MG63 (cell line): ENCODE measurements around the gene CD44. TPM values are rescaled to one million over a fixed set of nuclear protein-coding genes. Genes with fewer than 3 reads are reported as not detected.

ENCODE experiments used
- DNase-seq: peaks from one replicate; pipeline ENCODE4 v3.0.0-alpha.2; 2020
- H3K27me3 ChIP-seq: fragments of 250-450 bp; sonication (Bioruptor Pico); 2 replicates; pipeline ENCODE4 v1.5.1; 2020; ENCODE audit warnings: mild to moderate bottlenecking, moderate library complexity
- H3K36me3 ChIP-seq: fragments of 250-450 bp; sonication (Bioruptor Pico); 2 replicates; pipeline ENCODE4 v1.5.1; 2020; ENCODE audit warnings: mild to moderate bottlenecking, moderate library complexity
- H3K4me3 ChIP-seq: fragments of 250-450 bp; sonication (Bioruptor Pico); 2 replicates; pipeline ENCODE4 v1.5.1; 2020; ENCODE audit warnings: mild to moderate bottlenecking, moderate library complexity
- H3K9me3 ChIP-seq: fragments of 250-450 bp; sonication (Bioruptor Pico); 2 replicates; pipeline ENCODE4 v1.5.1; 2020; ENCODE audit warnings: mild to moderate bottlenecking, moderate library complexity
- total RNA-seq: library from RNA; depleted of rRNA; stranded (reverse); fragments of >200 nt; shearing (Covaris generic); gene quantifications from 2 replicates; pipeline ENCODE4 v1.2.3, GENCODE V29; 2014; ENCODE audit warnings: low replicate concordance

Gene CD44
- total RNA-seq, 1 experiment from 2014 or later = 1,423 TPM

DNA sequence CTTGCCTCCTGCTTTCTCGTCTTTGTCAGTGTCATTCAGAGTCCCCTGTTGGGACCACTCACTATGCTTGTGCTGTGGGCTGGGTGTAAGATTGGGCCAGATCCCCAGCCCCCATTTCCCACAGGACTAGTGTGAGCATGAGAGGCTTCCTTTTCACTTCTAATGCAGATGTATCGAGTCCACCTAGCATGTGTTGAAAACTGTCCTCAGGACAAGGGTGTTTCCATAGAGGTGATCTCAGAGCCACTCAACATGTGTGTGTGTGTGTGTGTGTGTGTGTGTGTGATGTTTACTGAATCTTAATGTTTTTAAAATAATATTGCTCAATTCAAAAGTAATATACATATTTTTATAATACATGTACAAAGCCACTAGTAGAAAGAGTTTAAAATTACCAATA lies 11.4 kb upstream of the CD44 start:
- H3K27me3 ChIP-seq = no peaks in the 10 kb centered on the region
- no peak for DNase-seq
- no peaks in the 10 kb centered on the region for H3K36me3 ChIP-seq
- no peaks in the 10 kb centered on the region for H3K9me3 ChIP-seq
- H3K4me3 ChIP-seq = no peak overlapping the region

GRCh38 chr11:35131094-35131493 lies 7.9 kb upstream of the CD44 start:
- DNase-seq = no peak
- Histone ChIP-seq H3K36me3 (no peaks in the 10 kb centered on the region), H3K27me3 (no peaks in the 10 kb centered on the region), H3K4me3 (no peak overlapping the region), H3K9me3 (no peaks in the 10 kb centered on the region)

- DNase-seq = peak; percentile 74
- Histone ChIP-seq H3K36me3 (no peaks in the 10 kb centered on the region), H3K4me3 (no peak overlapping the region), H3K9me3 (no peaks in the 10 kb centered on the region), H3K27me3 (no peaks in the 10 kb centered on the region)
Observed at GRCh38 chr11:35131886-35132285, 7.1 kb upstream of the CD44 start.

DNA sequence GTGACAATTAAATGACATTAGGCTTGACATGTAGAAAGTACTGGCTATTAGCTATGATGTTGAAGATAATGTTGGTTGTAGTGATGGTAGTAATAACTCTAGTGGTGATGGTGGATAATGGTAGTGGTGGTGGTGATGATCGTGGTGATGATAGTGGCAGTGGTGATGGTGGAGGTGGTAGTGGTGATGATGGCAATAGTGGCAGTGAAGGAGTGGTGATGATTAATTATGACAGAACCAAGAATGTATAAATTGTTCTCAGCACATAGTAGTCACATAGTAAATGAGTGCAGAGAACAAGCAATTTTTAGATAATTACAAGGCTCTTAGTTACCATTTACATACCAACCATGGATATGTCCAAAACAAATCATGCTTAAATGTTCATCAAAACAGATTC lies 5.3 kb upstream of the CD44 start:
- Histone ChIP-seq H3K27me3 (no peaks in the 10 kb centered on the region), H3K9me3 (no peaks in the 10 kb centered on the region), H3K4me3 (no peak overlapping the region), H3K36me3 (no peaks in the 10 kb centered on the region)
- no peak for DNase-seq

GRCh38 chr11:35134403-35135148 lies 4.4 kb upstream of the CD44 start:
- H3K36me3 ChIP-seq = peaks cover 6% of the 10 kb centered on the region
- no peaks in the 10 kb centered on the region for H3K27me3 ChIP-seq
- no peaks in the 10 kb centered on the region for H3K9me3 ChIP-seq
- DNase-seq = no peak
- no peak overlapping the region for H3K4me3 ChIP-seq

DNA sequence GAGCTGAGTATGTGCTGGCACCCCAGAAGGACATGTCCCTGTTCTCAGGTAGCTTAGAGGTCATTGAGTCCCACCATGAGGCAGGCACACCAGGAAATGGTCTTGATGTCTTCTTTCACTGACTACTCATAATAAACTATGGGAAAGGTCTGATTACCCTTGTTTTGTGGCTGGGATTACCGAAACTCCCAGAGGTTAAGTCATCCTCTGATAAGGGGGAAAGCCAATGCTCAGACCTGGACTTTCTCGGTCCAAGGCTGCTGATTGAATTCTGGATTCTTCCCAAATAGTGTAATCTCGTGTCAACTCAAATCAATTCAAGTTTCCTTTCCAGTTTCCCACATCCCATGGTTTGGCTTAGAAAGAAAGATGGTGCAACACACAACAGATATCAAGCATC lies 3.7 kb upstream of the CD44 start:
- Histone ChIP-seq H3K4me3 (no peak overlapping the region), H3K27me3 (no peaks in the 10 kb centered on the region), H3K36me3 (peaks cover 12% of the 10 kb centered on the region), H3K9me3 (no peaks in the 10 kb centered on the region)
- DNase-seq = no peak

GRCh38 chr11:35136311-35136710 lies 2.7 kb upstream of the CD44 start:
- no peaks in the 10 kb centered on the region for H3K9me3 ChIP-seq
- H3K4me3 ChIP-seq = no peak overlapping the region
- no peak for DNase-seq
- no peaks in the 10 kb centered on the region for H3K27me3 ChIP-seq
- peaks cover 23% of the 10 kb centered on the region for H3K36me3 ChIP-seq

- no peak for DNase-seq
- H3K36me3 ChIP-seq = peaks cover 40% of the 10 kb centered on the region
- peak overlapping the region; percentile 97 for H3K4me3 ChIP-seq
- H3K27me3 ChIP-seq = no peaks in the 10 kb centered on the region
- H3K9me3 ChIP-seq = no peaks in the 10 kb centered on the region
Observed at GRCh38 chr11:35138058-35138457, 913 bp upstream of the CD44 start.

DNA sequence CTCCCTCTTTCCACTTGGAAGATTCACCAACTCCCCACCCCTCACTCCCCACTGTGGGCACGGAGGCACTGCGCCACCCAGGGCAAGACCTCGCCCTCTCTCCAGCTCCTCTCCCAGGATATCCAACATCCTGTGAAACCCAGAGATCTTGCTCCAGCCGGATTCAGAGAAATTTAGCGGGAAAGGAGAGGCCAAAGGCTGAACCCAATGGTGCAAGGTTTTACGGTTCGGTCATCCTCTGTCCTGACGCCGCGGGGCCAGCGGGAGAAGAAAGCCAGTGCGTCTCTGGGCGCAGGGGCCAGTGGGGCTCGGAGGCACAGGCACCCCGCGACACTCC lies 397 bp upstream of the CD44 start:
- Histone ChIP-seq H3K9me3 (no peaks in the 10 kb centered on the region), H3K36me3 (peaks cover 46% of the 10 kb centered on the region), H3K27me3 (no peaks in the 10 kb centered on the region), H3K4me3 (peak overlapping the region; percentile 97)
- no peak for DNase-seq

DNA sequence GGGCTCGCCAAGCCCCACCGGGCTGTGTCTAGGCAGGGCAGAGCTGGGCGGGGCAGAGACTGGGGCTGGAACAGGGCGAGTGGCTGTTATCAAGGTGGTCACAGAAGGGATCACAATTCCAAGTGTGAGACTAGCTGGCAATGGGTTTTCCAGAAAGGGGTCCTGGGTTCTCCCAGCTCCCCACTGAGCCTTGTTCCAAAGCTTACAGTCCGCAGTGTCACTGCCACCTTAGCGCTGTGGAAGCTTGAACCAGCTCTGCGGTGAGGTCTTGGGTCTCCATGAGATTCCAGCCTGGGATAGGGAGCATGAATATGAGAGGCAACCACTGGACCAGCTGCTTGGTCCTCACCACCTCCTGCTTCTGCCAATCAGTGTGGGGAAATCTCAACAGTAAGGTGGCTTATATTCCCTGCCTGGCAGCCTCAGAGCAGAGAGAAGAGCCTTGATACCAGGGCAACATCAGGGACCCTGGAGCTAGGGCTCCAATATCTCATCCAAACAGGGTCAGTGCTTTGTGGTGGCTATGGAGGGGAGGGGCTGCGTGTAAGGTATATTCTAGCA lies 831 bp downstream of the CD44 start:
- Histone ChIP-seq H3K27me3 (no peaks in the 10 kb centered on the region), H3K9me3 (no peaks in the 10 kb centered on the region), H3K36me3 (peaks cover 58% of the 10 kb centered on the region), H3K4me3 (peak overlapping the region; percentile 97)
- DNase-seq = peak; percentile 28

DNA sequence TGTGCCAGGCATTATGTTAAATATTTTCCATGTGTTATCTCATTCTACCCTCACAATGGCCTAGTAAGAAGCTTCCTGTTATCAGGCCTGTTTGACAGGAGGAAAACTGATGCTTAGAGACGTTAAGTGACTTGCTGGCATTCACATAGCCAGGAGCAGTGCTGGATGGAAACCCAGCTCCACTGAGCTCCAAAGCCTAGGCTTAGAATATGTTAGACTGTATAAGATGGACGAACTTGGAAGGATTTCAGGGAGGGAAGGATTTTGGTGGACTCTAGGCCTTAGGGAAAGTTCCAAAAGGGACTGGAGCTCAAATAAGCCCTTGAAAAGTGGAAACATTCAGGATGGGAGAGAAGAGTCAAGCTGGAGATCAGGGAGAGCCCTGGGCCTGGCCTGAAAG lies 2.1 kb downstream of the CD44 start:
- H3K27me3 ChIP-seq = no peaks in the 10 kb centered on the region
- H3K9me3 ChIP-seq = no peaks in the 10 kb centered on the region
- no peak for DNase-seq
- peak overlapping the region; percentile 97 for H3K4me3 ChIP-seq
- peaks cover 69% of the 10 kb centered on the region for H3K36me3 ChIP-seq

DNA sequence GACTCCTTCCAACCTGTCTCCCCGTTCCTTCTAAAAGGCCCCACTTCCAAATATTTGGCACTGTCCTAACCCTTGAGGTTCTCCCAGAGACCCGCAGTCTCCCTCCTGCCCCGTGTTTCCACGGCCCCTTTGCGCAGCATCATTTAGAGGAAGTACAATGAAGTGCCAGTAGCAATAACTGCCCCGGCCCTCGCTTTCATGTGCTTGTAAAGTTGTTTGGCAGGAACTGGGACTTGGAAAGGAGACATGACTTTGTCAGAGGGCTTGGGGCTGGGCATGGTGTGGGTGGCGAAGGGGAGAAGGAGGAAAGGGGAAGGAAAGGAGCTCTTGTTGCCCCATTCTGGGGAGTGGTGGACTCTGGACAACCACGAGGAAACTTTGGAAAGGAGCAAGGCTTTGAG lies 2.6 kb downstream of the CD44 start:
- Histone ChIP-seq H3K36me3 (peaks cover 74% of the 10 kb centered on the region), H3K27me3 (no peaks in the 10 kb centered on the region), H3K4me3 (peak overlapping the region; percentile 97), H3K9me3 (no peaks in the 10 kb centered on the region)
- DNase-seq = peak; percentile 55

DNA sequence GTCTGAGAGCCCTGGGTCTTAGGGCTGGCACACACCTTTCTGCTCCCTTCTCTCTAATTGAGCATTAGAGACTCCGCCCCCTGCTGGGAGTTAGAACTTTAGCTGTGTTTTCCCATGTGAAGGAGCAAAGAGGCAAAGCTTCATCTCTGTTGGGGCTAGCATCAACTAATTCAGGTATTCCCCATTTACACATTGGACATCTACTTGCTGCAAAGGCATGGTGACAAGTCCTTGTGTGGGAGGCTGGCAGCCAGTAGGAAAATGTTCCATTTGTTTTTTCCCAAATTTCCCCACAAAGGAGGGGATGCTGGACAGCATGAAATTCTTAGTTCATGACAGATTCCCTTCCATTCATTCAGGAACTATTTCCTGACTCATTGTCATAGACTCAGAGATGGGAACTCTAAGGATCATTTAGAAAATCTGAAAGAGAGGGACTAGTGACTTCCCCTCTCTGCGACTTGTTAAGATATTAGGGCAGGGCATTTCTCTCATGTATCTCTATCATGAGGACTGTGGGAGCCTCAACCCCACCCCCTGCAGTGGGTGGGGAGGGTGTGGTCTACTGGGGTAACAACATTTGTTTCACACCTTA lies 3.6 kb downstream of the CD44 start:
- H3K27me3 ChIP-seq = no peaks in the 10 kb centered on the region
- H3K36me3 ChIP-seq = peaks cover 84% of the 10 kb centered on the region

GRCh38 chr11:35143297-35144135 lies 4.5 kb downstream of the CD44 start:
- Histone ChIP-seq H3K9me3 (no peaks in the 10 kb centered on the region), H3K36me3 (peaks cover 94% of the 10 kb centered on the region), H3K27me3 (no peaks in the 10 kb centered on the region), H3K4me3 (peak overlapping the region; percentile 97)
- no peak for DNase-seq

More for the DNA sequence above, 3.6 kb downstream of the CD44 start:
- Histone ChIP-seq H3K9me3 (no peaks in the 10 kb centered on the region), H3K4me3 (peak overlapping the region; percentile 97)
- DNase-seq = peak; percentile 50

- H3K36me3 ChIP-seq = peaks cover 99% of the 10 kb centered on the region
- peak overlapping the region; percentile 97 for H3K4me3 ChIP-seq
- no peaks in the 10 kb centered on the region for H3K9me3 ChIP-seq
- peak; percentile 80 for DNase-seq
- H3K27me3 ChIP-seq = no peaks in the 10 kb centered on the region
Observed at GRCh38 chr11:35144136-35144741, 5.3 kb downstream of the CD44 start.

- H3K4me3 ChIP-seq = peak overlapping the region; percentile 97
- H3K9me3 ChIP-seq = no peaks in the 10 kb centered on the region
- no peak for DNase-seq
- H3K27me3 ChIP-seq = no peaks in the 10 kb centered on the region
- peaks cover 99% of the 10 kb centered on the region for H3K36me3 ChIP-seq
Observed at GRCh38 chr11:35144806-35145205, 5.8 kb downstream of the CD44 start.

GRCh38 chr11:35145271-35145670 lies 6.3 kb downstream of the CD44 start:
- H3K9me3 ChIP-seq = no peaks in the 10 kb centered on the region
- DNase-seq = peak; percentile 83
- H3K36me3 ChIP-seq = peaks cover 99% of the 10 kb centered on the region
- no peaks in the 10 kb centered on the region for H3K27me3 ChIP-seq
- peak overlapping the region; percentile 97 for H3K4me3 ChIP-seq
